Liver (tissue), 9 donors: ENCODE results near the gene SNX17. TPM values are rescaled to one million over a fixed set of nuclear protein-coding genes. Genes with fewer than 3 reads are reported as not detected.
"Not testable (repeated sequence)": the region's sequence is repeated elsewhere in the genome, so short reads cannot be mapped to it uniquely, and the experiment has no call there.

Experiments
- DNase-seq: peaks from one replicate; pipeline ENCODE4 v3.0.0-alpha.2; 2017; ENCODE audit warnings: low spot score
- H3K27ac ChIP-seq, 2 donors: one replicate each; pipeline ENCODE4 v1.7.0; 2013; ENCODE audit warnings: inconsistent platforms in 2 of 2, low read length in 2 of 2, control low read depth in 1 of 2, low read depth in 1 of 2, mild to moderate bottlenecking in 1 of 2
- H3K27me3 ChIP-seq, 4 donors: one replicate each; pipeline versions ENCODE4 v1.6.1 to v1.7.0; 2013; ENCODE audit warnings: low read length in 3 of 4, inconsistent platforms in 1 of 4, mild to moderate bottlenecking in 1 of 4, moderate library complexity in 1 of 4; ENCODE audit not compliant: control insufficient read depth in 4 of 4, insufficient read depth in 4 of 4
- H3K36me3 ChIP-seq, 4 donors: one replicate each; pipeline versions ENCODE4 v1.6.1 to v1.7.0; 2013; ENCODE audit warnings: low read length in 3 of 4, mild to moderate bottlenecking in 3 of 4, low read depth in 1 of 4, moderate library complexity in 1 of 4; ENCODE audit not compliant: control insufficient read depth in 4 of 4, insufficient read depth in 3 of 4
- H3K4me1 ChIP-seq, 4 donors: one replicate each; pipeline versions ENCODE4 v1.6.1 to v1.7.0; 2013; ENCODE audit warnings: low read length in 3 of 4, mild to moderate bottlenecking in 3 of 4, moderate library complexity in 1 of 4; ENCODE audit not compliant: control insufficient read depth in 4 of 4, insufficient read depth in 4 of 4
- H3K4me3 ChIP-seq, 3 donors: one replicate each; pipeline versions ENCODE4 v1.6.1 to v1.7.0; 2013; ENCODE audit warnings: low read length in 3 of 3, control low read depth in 1 of 3, low read depth in 1 of 3, mild to moderate bottlenecking in 1 of 3
- H3K9ac ChIP-seq, 2 donors: one replicate each; pipeline ENCODE4 v1.7.0; 2013; ENCODE audit warnings: low read length in 2 of 2, mild to moderate bottlenecking in 2 of 2, moderate library complexity in 2 of 2, control low read depth in 1 of 2, low read depth in 1 of 2
- H3K9me3 ChIP-seq, 4 donors: one replicate each; pipeline versions ENCODE4 v1.6.1 to v1.7.0; 2013; ENCODE audit warnings: low read length in 3 of 4; ENCODE audit not compliant: control insufficient read depth in 4 of 4
- RXRA ChIP-seq, 2 donors: IDR thresholded peaks; 2 replicates each; pipeline ENCODE4 v1.6.1; 2017 to 2018; ENCODE audit warnings: antibody characterized with exemption in 2 of 2, mild to moderate bottlenecking in 1 of 2
- WGBS: extraction: QIAGEN DNeasy Blood & Tissue Kit; methylation state at CpG from one replicate; pipeline ENCODE4 v1.1.7; 2013; 5-methylcytosine and 5-hydroxymethylcytosine counted together
- polyA plus RNA-seq, 2 donors: library from polyadenylated mRNA; stranded (reverse) in 1 of 2; unstranded in 1 of 2; fragments of 200-250 nt in 1 of 2; fragments of >200 nt in 1 of 2; fragmentation: Nextera tagmentation in 1 of 2; extraction: Ambion mirVana in 1 of 2; gene quantifications; one replicate each; pipeline versions ENCODE4 v1.2.1 to v1.2.3, GENCODE V29; 2013 to 2015
- total RNA-seq, 2 donors: library from RNA; depleted of rRNA; stranded (reverse); fragments of >200 nt; gene quantifications; one replicate each; pipeline ENCODE4 v1.2.3, GENCODE V29; 2014
- donor health status: healthy.
- donor health status: healthy.
- donor health status: healthy.
- donor health status: healthy.
- donor health status: healthy.

Gene SNX17
- total and polyA plus RNA-seq, 4 donors: 53.7 to 65.3 (median 59.1) TPM

GRCh38 chr2:27425039-27425438, 54.6 kb downstream of the SNX17 start:
- not testable (repeated sequence) for DNase-seq, H3K36me3 ChIP-seq, H3K9me3 ChIP-seq, H3K9ac ChIP-seq, H3K27me3 ChIP-seq, H3K27ac ChIP-seq, H3K4me3 ChIP-seq
- peaks cover 3 to 17% (median 11%) of the 10 kb centered on the region in 4 donors for H3K4me1 ChIP-seq
- WGBS: 54% methylated on average over 10 of the region's 10 CpGs
- peak in 1 of 2 donors; percentile 17 for TF ChIP-seq RXRA (IDR thresholded peaks at IDR 0.05)

Other genes with a start within 250 kb of the SNX17 start
- gene ABHD1, start 246.8 kb upstream of the SNX17 start, total RNA-seq: under 1 TPM; 0.09 to 0.67 TPM
- gene ABHD1, start 246.8 kb upstream of the SNX17 start, polyA plus RNA-seq: 1 to 10 TPM in 1 of 2 donors, under 1 TPM in 1; 0.54 to 2.0 TPM
- gene PREB, start 236.0 kb upstream of the SNX17 start, total RNA-seq: 10 to 100 TPM; 21.5 to 81.4 TPM
- 10 to 100 TPM; 40.3 to 98.4 TPM for gene PREB, start 236.0 kb upstream of the SNX17 start, polyA plus RNA-seq
- gene PRR30, start 231.2 kb upstream of the SNX17 start, total RNA-seq: not detected
- gene PRR30, start 231.2 kb upstream of the SNX17 start, polyA plus RNA-seq: not detected
- under 1 TPM; under 0.01 to 0.05 TPM for gene TCF23, start 221.6 kb upstream of the SNX17 start, total RNA-seq
- under 1 TPM in 1 of 2 donors, not detected in 1; 0.02 TPM for gene TCF23, start 221.6 kb upstream of the SNX17 start, polyA plus RNA-seq
- gene ATRAID, start 158.6 kb upstream of the SNX17 start, total RNA-seq: 10 to 100 TPM; 44.9 to 48.6 TPM
- gene ATRAID, start 158.6 kb upstream of the SNX17 start, polyA plus RNA-seq: 10 to 100 TPM; 49.3 to 77.5 TPM
- gene SLC5A6, start 158.3 kb upstream of the SNX17 start, total RNA-seq: 100 to 1,000 TPM in 1 of 2 donors, 10 to 100 TPM in 1; 12.5 to 100 TPM
- 100 to 1,000 TPM in 1 of 2 donors, 10 to 100 TPM in 1; 46.0 to 217 TPM for gene SLC5A6, start 158.3 kb upstream of the SNX17 start, polyA plus RNA-seq
- 10 to 100 TPM; 18.7 to 23.2 TPM for gene CAD, start 153.2 kb upstream of the SNX17 start, total RNA-seq
- gene CAD, start 153.2 kb upstream of the SNX17 start, polyA plus RNA-seq: 1 to 10 TPM; 6.3 to 8.4 TPM
- gene SLC30A3, start 107.6 kb upstream of the SNX17 start, total RNA-seq: not detected
- under 1 TPM in 1 of 2 donors, not detected in 1; 0.20 TPM for gene SLC30A3, start 107.6 kb upstream of the SNX17 start, polyA plus RNA-seq
- not detected for gene DNAJC5G, start 95.2 kb upstream of the SNX17 start, total RNA-seq
- gene DNAJC5G, start 95.2 kb upstream of the SNX17 start, polyA plus RNA-seq: not detected
- gene TRIM54, start 88.2 kb upstream of the SNX17 start, total RNA-seq: not detected
- gene TRIM54, start 88.2 kb upstream of the SNX17 start, polyA plus RNA-seq: under 1 TPM in 1 of 2 donors, not detected in 1; 0.03 TPM
- under 1 TPM in 1 of 2 donors, not detected in 1; 0.25 TPM for gene UCN, start 62.2 kb upstream of the SNX17 start, total RNA-seq
- gene UCN, start 62.2 kb upstream of the SNX17 start, polyA plus RNA-seq: under 1 TPM; 0.42 to 0.83 TPM
- gene MPV17, start 47.5 kb upstream of the SNX17 start, total RNA-seq: 10 to 100 TPM; 13.9 to 29.6 TPM
- 10 to 100 TPM; 17.7 to 26.0 TPM for gene MPV17, start 47.5 kb upstream of the SNX17 start, polyA plus RNA-seq
- gene GTF3C2, start 13.9 kb upstream of the SNX17 start, total RNA-seq: 10 to 100 TPM; 16.4 to 20.6 TPM
- gene GTF3C2, start 13.9 kb upstream of the SNX17 start, polyA plus RNA-seq: 10 to 100 TPM in 1 of 2 donors, 1 to 10 TPM in 1; 9.7 to 13.0 TPM
- gene EIF2B4, start 278 bp upstream of the SNX17 start, total RNA-seq: 10 to 100 TPM; 10.5 to 18.9 TPM
- 10 to 100 TPM; 22.6 to 25.8 TPM for gene EIF2B4, start 278 bp upstream of the SNX17 start, polyA plus RNA-seq
- 1 to 10 TPM; 7.9 to 9.3 TPM for gene ZNF513, start 10.1 kb downstream of the SNX17 start, total RNA-seq
- 10 to 100 TPM in 1 of 2 donors, 1 to 10 TPM in 1; 2.9 to 11.2 TPM for gene ZNF513, start 10.1 kb downstream of the SNX17 start, polyA plus RNA-seq
- 10 to 100 TPM; 28.9 to 45.5 TPM for gene PPM1G, start 39.0 kb downstream of the SNX17 start, total RNA-seq
- 10 to 100 TPM; 26.4 to 37.3 TPM for gene PPM1G, start 39.0 kb downstream of the SNX17 start, polyA plus RNA-seq
- gene NRBP1, start 58.0 kb downstream of the SNX17 start, total RNA-seq: 10 to 100 TPM; 51.5 to 56.9 TPM
- gene NRBP1, start 58.0 kb downstream of the SNX17 start, polyA plus RNA-seq: 10 to 100 TPM; 34.3 to 40.5 TPM
- gene KRTCAP3, start 71.8 kb downstream of the SNX17 start, total RNA-seq: 1 to 10 TPM; 1.8 to 2.8 TPM
- gene KRTCAP3, start 71.8 kb downstream of the SNX17 start, polyA plus RNA-seq: 10 to 100 TPM in 1 of 2 donors, 1 to 10 TPM in 1; 6.7 to 12.7 TPM
- gene IFT172, start 119.1 kb downstream of the SNX17 start, total RNA-seq: 1 to 10 TPM; 9.7 to 9.8 TPM
- gene IFT172, start 119.1 kb downstream of the SNX17 start, polyA plus RNA-seq: 1 to 10 TPM; 2.6 to 2.9 TPM
- gene FNDC4, start 124.6 kb downstream of the SNX17 start, total RNA-seq: 10 to 100 TPM; 11.4 to 51.0 TPM
- gene FNDC4, start 124.6 kb downstream of the SNX17 start, polyA plus RNA-seq: 100 to 1,000 TPM in 1 of 2 donors, 10 to 100 TPM in 1; 32.6 to 165 TPM
- 100 to 1,000 TPM in 1 of 2 donors, 1 to 10 TPM in 1; 9.6 to 173 TPM for gene GCKR, start 126.2 kb downstream of the SNX17 start, total RNA-seq
- gene GCKR, start 126.2 kb downstream of the SNX17 start, polyA plus RNA-seq: 10 to 100 TPM; 71.0 to 87.8 TPM
- 10 to 100 TPM in 1 of 2 donors, 1 to 10 TPM in 1; 8.1 to 13.0 TPM for gene ZNF512, start 212.4 kb downstream of the SNX17 start, total RNA-seq
- 1 to 10 TPM; 3.3 to 6.2 TPM for gene ZNF512, start 212.4 kb downstream of the SNX17 start, polyA plus RNA-seq